ENCODE results near the gene KIAA0232. TPM values are rescaled to one million over a fixed set of nuclear protein-coding genes. Genes with fewer than 3 reads are reported as not detected.

Gene KIAA0232
- polyA plus RNA-seq, 1 donor from 2014 or later, result 57.6 TPM

DNA sequence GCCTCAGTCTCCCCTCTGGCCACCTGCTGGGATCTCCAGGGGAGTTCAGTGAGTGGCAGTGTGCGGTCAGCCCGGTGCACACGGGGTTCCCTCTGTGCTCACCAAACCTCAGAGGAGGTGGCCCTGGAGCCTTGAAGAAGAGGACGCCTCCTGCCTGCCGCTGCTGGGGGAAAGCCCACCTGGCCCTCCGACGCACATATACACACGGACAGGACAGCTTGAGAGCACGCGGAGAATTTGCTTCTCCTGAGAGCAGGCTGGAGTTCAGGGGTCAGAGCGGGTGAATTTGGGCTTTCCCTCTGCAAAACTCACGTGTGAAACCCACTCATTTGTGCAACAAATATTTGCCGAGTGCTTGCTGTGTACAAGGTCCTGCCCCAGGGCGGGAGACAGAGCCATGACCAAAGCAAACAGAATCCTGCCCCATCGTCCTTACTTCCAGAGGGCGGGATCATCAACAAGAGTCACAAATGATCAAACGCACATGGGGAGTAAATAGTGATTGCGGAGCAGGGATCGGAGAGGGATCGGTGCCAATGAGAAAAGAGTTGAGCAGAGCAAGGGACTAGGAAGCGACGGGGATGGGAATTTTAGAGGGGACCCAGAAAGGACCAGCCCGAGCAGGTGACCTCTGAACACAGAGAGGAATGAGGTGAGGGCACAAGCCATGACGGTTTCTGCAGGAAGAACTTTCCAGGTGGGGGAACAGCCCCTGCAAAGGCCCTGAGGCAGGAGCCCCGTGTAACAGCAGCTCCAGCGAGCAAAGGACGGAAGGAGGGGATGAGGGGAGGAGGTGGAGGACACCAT, 49.0 kb upstream of the KIAA0232 start:
- H4K20me1 ChIP-seq (ENCODE audit: insufficient read depth), result no peaks in the 10 kb centered on the region
- H3K4me3 ChIP-seq (ENCODE audit: low read length), result no peak overlapping the region
- no peaks in the 10 kb centered on the region for H3K9me3 ChIP-seq (ENCODE audit: low read length)
- H3K9ac ChIP-seq (ENCODE audit: low read length), result no peak overlapping the region
- no peak overlapping the region for H2AFZ ChIP-seq (ENCODE audit: low read depth, low read length)
- H3K27me3 ChIP-seq (ENCODE audit: insufficient read depth, low read depth, low read length), result no peaks in the 10 kb centered on the region
- H3F3A ChIP-seq (ENCODE audit: insufficient read depth, low read length, poor library complexity, severe bottlenecking), result no peaks in the 10 kb centered on the region
- no peak overlapping the region for H3K27ac ChIP-seq (ENCODE audit: low read length)
- no peak overlapping the region for H3K4me2 ChIP-seq (ENCODE audit: low read length)
- H3K36me3 ChIP-seq (ENCODE audit: insufficient read depth, low read length), result no peaks in the 10 kb centered on the region
- H3K79me2 ChIP-seq (replicated peaks; ENCODE audit: insufficient read depth, low read length), result no peaks in the 10 kb centered on the region
- no peak for TF ChIP-seq EP300 (conservative IDR thresholded peaks at IDR 0.05; ENCODE audit: poor library complexity, severe bottlenecking)
- no peak for TF ChIP-seq TAF1 (IDR thresholded peaks at IDR 0.05; ENCODE audit: low read depth)
- TF ChIP-seq POLR2AphosphoS5 (IDR thresholded peaks at IDR 0.05), result no peak
- TF ChIP-seq, protein P1, sequence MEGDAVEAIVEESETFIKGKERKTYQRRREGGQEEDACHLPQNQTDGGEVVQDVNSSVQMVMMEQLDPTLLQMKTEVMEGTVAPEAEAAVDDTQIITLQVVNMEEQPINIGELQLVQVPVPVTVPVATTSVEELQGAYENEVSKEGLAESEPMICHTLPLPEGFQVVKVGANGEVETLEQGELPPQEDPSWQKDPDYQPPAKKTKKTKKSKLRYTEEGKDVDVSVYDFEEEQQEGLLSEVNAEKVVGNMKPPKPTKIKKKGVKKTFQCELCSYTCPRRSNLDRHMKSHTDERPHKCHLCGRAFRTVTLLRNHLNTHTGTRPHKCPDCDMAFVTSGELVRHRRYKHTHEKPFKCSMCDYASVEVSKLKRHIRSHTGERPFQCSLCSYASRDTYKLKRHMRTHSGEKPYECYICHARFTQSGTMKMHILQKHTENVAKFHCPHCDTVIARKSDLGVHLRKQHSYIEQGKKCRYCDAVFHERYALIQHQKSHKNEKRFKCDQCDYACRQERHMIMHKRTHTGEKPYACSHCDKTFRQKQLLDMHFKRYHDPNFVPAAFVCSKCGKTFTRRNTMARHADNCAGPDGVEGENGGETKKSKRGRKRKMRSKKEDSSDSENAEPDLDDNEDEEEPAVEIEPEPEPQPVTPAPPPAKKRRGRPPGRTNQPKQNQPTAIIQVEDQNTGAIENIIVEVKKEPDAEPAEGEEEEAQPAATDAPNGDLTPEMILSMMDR (IDR thresholded peaks at IDR 0.05; ENCODE audit: poor library complexity, severe bottlenecking), result no peak
- TF ChIP-seq EZH2 (IDR thresholded peaks at IDR 0.05; ENCODE audit: borderline replicate concordance, insufficient read depth, low read length, poor library complexity, severe bottlenecking), result no peak
- TF ChIP-seq SMC3 (conservative IDR thresholded peaks at IDR 0.05; ENCODE audit: poor library complexity), result no peak
- no peak for TF ChIP-seq MXI1 (conservative IDR thresholded peaks at IDR 0.05; ENCODE audit: poor library complexity, severe bottlenecking)
- TF ChIP-seq, protein P2, sequence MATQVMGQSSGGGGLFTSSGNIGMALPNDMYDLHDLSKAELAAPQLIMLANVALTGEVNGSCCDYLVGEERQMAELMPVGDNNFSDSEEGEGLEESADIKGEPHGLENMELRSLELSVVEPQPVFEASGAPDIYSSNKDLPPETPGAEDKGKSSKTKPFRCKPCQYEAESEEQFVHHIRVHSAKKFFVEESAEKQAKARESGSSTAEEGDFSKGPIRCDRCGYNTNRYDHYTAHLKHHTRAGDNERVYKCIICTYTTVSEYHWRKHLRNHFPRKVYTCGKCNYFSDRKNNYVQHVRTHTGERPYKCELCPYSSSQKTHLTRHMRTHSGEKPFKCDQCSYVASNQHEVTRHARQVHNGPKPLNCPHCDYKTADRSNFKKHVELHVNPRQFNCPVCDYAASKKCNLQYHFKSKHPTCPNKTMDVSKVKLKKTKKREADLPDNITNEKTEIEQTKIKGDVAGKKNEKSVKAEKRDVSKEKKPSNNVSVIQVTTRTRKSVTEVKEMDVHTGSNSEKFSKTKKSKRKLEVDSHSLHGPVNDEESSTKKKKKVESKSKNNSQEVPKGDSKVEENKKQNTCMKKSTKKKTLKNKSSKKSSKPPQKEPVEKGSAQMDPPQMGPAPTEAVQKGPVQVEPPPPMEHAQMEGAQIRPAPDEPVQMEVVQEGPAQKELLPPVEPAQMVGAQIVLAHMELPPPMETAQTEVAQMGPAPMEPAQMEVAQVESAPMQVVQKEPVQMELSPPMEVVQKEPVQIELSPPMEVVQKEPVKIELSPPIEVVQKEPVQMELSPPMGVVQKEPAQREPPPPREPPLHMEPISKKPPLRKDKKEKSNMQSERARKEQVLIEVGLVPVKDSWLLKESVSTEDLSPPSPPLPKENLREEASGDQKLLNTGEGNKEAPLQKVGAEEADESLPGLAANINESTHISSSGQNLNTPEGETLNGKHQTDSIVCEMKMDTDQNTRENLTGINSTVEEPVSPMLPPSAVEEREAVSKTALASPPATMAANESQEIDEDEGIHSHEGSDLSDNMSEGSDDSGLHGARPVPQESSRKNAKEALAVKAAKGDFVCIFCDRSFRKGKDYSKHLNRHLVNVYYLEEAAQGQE (IDR thresholded peaks at IDR 0.05; ENCODE audit: borderline replicate concordance), result no peak
- no peak for TF ChIP-seq RAD21 (conservative IDR thresholded peaks at IDR 0.05)
- H3K9me2 ChIP-seq (ENCODE audit: insufficient read depth, low read length), result no peaks in the 10 kb centered on the region

- H3K27ac ChIP-seq (ENCODE audit: low read length), result no peak overlapping the region
- no peaks in the 10 kb centered on the region for H3K79me2 ChIP-seq (replicated peaks; ENCODE audit: insufficient read depth, low read length)
- H3K9me2 ChIP-seq (ENCODE audit: insufficient read depth, low read length), result no peaks in the 10 kb centered on the region
Measured at GRCh38 chr4:6734165-6734786, 48.3 kb upstream of the KIAA0232 start.

More at GRCh38 chr4:6734165-6734786, 48.3 kb upstream of the KIAA0232 start:
- H3K27me3 ChIP-seq (ENCODE audit: insufficient read depth, low read depth, low read length), result no peaks in the 10 kb centered on the region
- no peak overlapping the region for H3K9ac ChIP-seq (ENCODE audit: low read length)
- H3K36me3 ChIP-seq (ENCODE audit: insufficient read depth, low read length), result no peaks in the 10 kb centered on the region
- H3F3A ChIP-seq (ENCODE audit: insufficient read depth, low read length, poor library complexity, severe bottlenecking), result no peaks in the 10 kb centered on the region
- no peaks in the 10 kb centered on the region for H4K20me1 ChIP-seq (ENCODE audit: insufficient read depth)
- no peak overlapping the region for H2AFZ ChIP-seq (ENCODE audit: low read depth, low read length)
- H3K4me2 ChIP-seq (ENCODE audit: low read length), result no peak overlapping the region
- no peak overlapping the region for H3K4me3 ChIP-seq (ENCODE audit: low read length)
- H3K9me3 ChIP-seq (ENCODE audit: low read length), result no peaks in the 10 kb centered on the region
- TF ChIP-seq SMC3 (conservative IDR thresholded peaks at IDR 0.05; ENCODE audit: poor library complexity) (no peak), MXI1 (conservative IDR thresholded peaks at IDR 0.05; ENCODE audit: poor library complexity, severe bottlenecking) (no peak), POLR2AphosphoS5 (IDR thresholded peaks at IDR 0.05) (no peak)

Data from neural cell (in vitro differentiated cells).